Caco-2 (cell line): ENCODE results near the gene HTRA3. TPM values are rescaled to one million over a fixed set of nuclear protein-coding genes. Genes with fewer than 3 reads are reported as not detected.

Source experiments
- BruUV-seq: library from RNA; stranded (reverse); fragments of 400-500 nt; replicated peaks from 2 replicates; lab custom pipeline; 2021; lab: Mats Ljungman, UMichigan
- CTCF ChIA-PET: fragments of 300-600 bp; sonication (Branson Sonifier 250); formaldehyde crosslinking; loops from one replicate; lab custom pipeline; 2022; ENCODE audit warnings: antibody characterized with exemption; lab: Charles Lee
- POLR2A ChIA-PET: fragments of 300-600 bp; sonication (Branson Sonifier 250); formaldehyde crosslinking; loops from one replicate; lab custom pipeline; 2022; ENCODE audit warnings: antibody characterized with exemption; lab: Charles Lee
- DNase-seq, 2 experiments: peaks; one replicate each; pipeline versions ENCODE4 v3.0.0 to v3.0.0-alpha.2; 2020 to 2022
- H3K27me3 ChIP-seq: replicated peaks from 2 replicates; pipeline ENCODE4 v1.6.0; 2011; ENCODE audit warnings: low read length; ENCODE audit not compliant: control insufficient read depth, insufficient read depth
- H3K36me3 ChIP-seq: 2 replicates; pipeline ENCODE4 v1.5.1; 2011; ENCODE audit warnings: low read length; ENCODE audit not compliant: control insufficient read depth, insufficient read depth
- H3K4me1 ChIP-seq: fragments of 250-450 bp; sonication (Bioruptor Pico); 2 replicates; pipeline ENCODE4 v1.5.1; 2020; ENCODE audit warnings: mild to moderate bottlenecking
- H3K4me3 ChIP-seq: 2 replicates; pipeline ENCODE4 v1.5.1; 2011; ENCODE audit warnings: low read depth, mild to moderate bottlenecking, control low read depth, low read length
- H3K9me3 ChIP-seq: fragments of 250-450 bp; sonication (Bioruptor Pico); 2 replicates; pipeline ENCODE4 v1.5.1; 2020; ENCODE audit warnings: mild to moderate bottlenecking, moderate library complexity
- H3K27ac Mint-ChIP-seq: one replicate; pipeline ENCODE4 v1.8.0; 2022; ENCODE audit warnings: mixed read lengths; ENCODE audit not compliant: unreplicated experiment
- H3K27me3 Mint-ChIP-seq: one replicate; pipeline ENCODE4 v1.8.0; 2022; ENCODE audit warnings: mixed read lengths; ENCODE audit not compliant: insufficient read depth, unreplicated experiment
- H3K36me3 Mint-ChIP-seq: one replicate; pipeline ENCODE4 v1.8.0; 2022; ENCODE audit warnings: mild to moderate bottlenecking, mixed read lengths; ENCODE audit not compliant: insufficient read depth, unreplicated experiment
- H3K4me1 Mint-ChIP-seq: one replicate; pipeline ENCODE4 v1.8.0; 2022; ENCODE audit warnings: low read depth, mixed read lengths; ENCODE audit not compliant: unreplicated experiment
- H3K4me3 Mint-ChIP-seq: one replicate; pipeline ENCODE4 v1.8.0; 2022; ENCODE audit warnings: mild to moderate bottlenecking, moderate library complexity, mixed read lengths; ENCODE audit not compliant: unreplicated experiment
- H3K9me3 Mint-ChIP-seq: one replicate; pipeline ENCODE4 v1.8.0; 2022; ENCODE audit warnings: mixed read lengths; ENCODE audit not compliant: unreplicated experiment
- CTCF ChIP-seq, 2 experiments: fragments of 200-600 bp in 1 of 2; IDR thresholded peaks; 1 replicate in 1 of 2; 2 replicates in 1 of 2; pipeline versions ENCODE4 v1.5.1 to v1.8.0; 2011 to 2022; ENCODE audit warnings: antibody characterized with exemption in 1 of 2, control low read depth in 1 of 2, inconsistent platforms in 1 of 2, low read depth in 1 of 2, low read length in 1 of 2, mild to moderate bottlenecking in 1 of 2, moderate library complexity in 1 of 2; ENCODE audit not compliant: insufficient read depth in 1 of 2, severe bottlenecking in 1 of 2, unreplicated experiment in 1 of 2
- intact Hi-C: fragments of 100-400 bp; cut with micrococcal nuclease; formaldehyde crosslinking; loops from one replicate; pipeline ENCODE4 v1.10.0; 2022; ENCODE audit not compliant: unreplicated experiment
- total RNA-seq: library from RNA; stranded (reverse); gene quantifications from 2 replicates; pipeline ENCODE4 v1.2.3, GENCODE V29; 2022

The HTRA3 gene
- total RNA-seq, 1 experiment from 2014 or later: 0.66 TPM

- DNase-seq: no peak
- no peaks in the 10 kb centered on the region for H3K4me1 Mint-ChIP-seq
These were observed 47.6 kb upstream of the HTRA3 start for GRCh38 chr4:8221985-8222384.

GRCh38 chr4:8222609-8223388, 46.8 kb upstream of the HTRA3 start:
- H3K27me3 ChIP-seq: no peaks in the 10 kb centered on the region
- Mint-ChIP-seq H3K4me1 (no peaks in the 10 kb centered on the region), H3K27me3 (no peaks in the 10 kb centered on the region), H3K4me3 (no peak overlapping the region), H3K36me3 (peaks cover 9% of the 10 kb centered on the region), H3K27ac (no peak overlapping the region), H3K9me3 (no peaks in the 10 kb centered on the region)
- no peaks in the 10 kb centered on the region for H3K9me3 ChIP-seq
- no peak for TF ChIP-seq CTCF (IDR thresholded peaks at IDR 0.05; ENCODE audit: insufficient read depth in 1 of 2, low read depth in 1 of 2, low read length in 1 of 2, severe bottlenecking in 1 of 2, unreplicated experiment in 1 of 2)
- no peak for DNase-seq
- no peak overlapping the region for H3K4me3 ChIP-seq
- CTCF ChIA-PET: no interaction called here
- no peaks in the 10 kb centered on the region for H3K4me1 ChIP-seq
- H3K36me3 ChIP-seq: no peaks in the 10 kb centered on the region
- POLR2A ChIA-PET: no interaction called here
- no TSS peak for BruUV-seq
- intact Hi-C loops: no loop called here

More at GRCh38 chr4:8221985-8222384, 47.6 kb upstream of the HTRA3 start:
- ChIA-PET POLR2A (no interaction called here), CTCF (no interaction called here)
- Histone ChIP-seq H3K27me3 (no peaks in the 10 kb centered on the region), H3K9me3 (no peaks in the 10 kb centered on the region), H3K36me3 (no peaks in the 10 kb centered on the region; the same call in 1 of the 2 replicates), H3K4me3 (no peak overlapping the region), H3K4me1 (no peaks in the 10 kb centered on the region)
- peaks cover 9% of the 10 kb centered on the region for H3K36me3 Mint-ChIP-seq
- no TSS peak for BruUV-seq
- H3K27ac Mint-ChIP-seq: no peak overlapping the region
- H3K9me3 Mint-ChIP-seq: no peaks in the 10 kb centered on the region
- no peak for TF ChIP-seq CTCF (IDR thresholded peaks at IDR 0.05; ENCODE audit: insufficient read depth in 1 of 2, low read depth in 1 of 2, low read length in 1 of 2, severe bottlenecking in 1 of 2, unreplicated experiment in 1 of 2)
- intact Hi-C loops: no loop called here
- H3K4me3 Mint-ChIP-seq: no peak overlapping the region
- no peaks in the 10 kb centered on the region for H3K27me3 Mint-ChIP-seq

- no peak overlapping the region for H3K27ac Mint-ChIP-seq
- no peaks in the 10 kb centered on the region for H3K27me3 ChIP-seq
- H3K4me3 Mint-ChIP-seq: no peak overlapping the region
- intact Hi-C loops: no loop called here
- no peaks in the 10 kb centered on the region for H3K9me3 Mint-ChIP-seq
- ChIA-PET POLR2A (no interaction called here), CTCF (no interaction called here)
- no peak for DNase-seq
- peaks cover 9% of the 10 kb centered on the region for H3K36me3 Mint-ChIP-seq
- no peak for TF ChIP-seq CTCF (IDR thresholded peaks at IDR 0.05; ENCODE audit: insufficient read depth in 1 of 2, low read depth in 1 of 2, low read length in 1 of 2, severe bottlenecking in 1 of 2, unreplicated experiment in 1 of 2)
- no peak overlapping the region for H3K4me3 ChIP-seq
- no peaks in the 10 kb centered on the region for H3K27me3 Mint-ChIP-seq
- H3K36me3 ChIP-seq: no peaks in the 10 kb centered on the region
- H3K4me1 ChIP-seq: 0 out of 2 replicates have a peak, but pooled peaks cover 5% of the 10 kb centered on the region
- H3K4me1 Mint-ChIP-seq: no peaks in the 10 kb centered on the region
- H3K9me3 ChIP-seq: no peaks in the 10 kb centered on the region
- BruUV-seq: no TSS peak
These were observed 45.1 kb upstream of the HTRA3 start for GRCh38 chr4:8224267-8224974.
